Umbilical cord (tissue), 2 donors: ENCODE data around the gene AGBL3. TPM values are rescaled to one million over a fixed set of nuclear protein-coding genes. Genes with fewer than 3 reads are reported as not detected.
"Not testable (repeated sequence)": the region's sequence is repeated elsewhere in the genome, so short reads cannot be mapped to it uniquely, and the experiment has no call there.

Experiments
- DNase-seq: peaks from one replicate; pipeline ENCODE4 v3.0.0-alpha.2; 2015; ENCODE audit warnings: low spot score
- total RNA-seq: library from RNA; depleted of rRNA; stranded (reverse); fragments of >200 nt; gene quantifications from one replicate; pipeline ENCODE4 v1.2.3, GENCODE V29; 2014; ENCODE audit warnings: low replicate concordance; ENCODE audit not compliant: insufficient read depth

AGBL3 gene
- total RNA-seq, 1 donor from 2014 or later: 16.9 TPM

DNA sequence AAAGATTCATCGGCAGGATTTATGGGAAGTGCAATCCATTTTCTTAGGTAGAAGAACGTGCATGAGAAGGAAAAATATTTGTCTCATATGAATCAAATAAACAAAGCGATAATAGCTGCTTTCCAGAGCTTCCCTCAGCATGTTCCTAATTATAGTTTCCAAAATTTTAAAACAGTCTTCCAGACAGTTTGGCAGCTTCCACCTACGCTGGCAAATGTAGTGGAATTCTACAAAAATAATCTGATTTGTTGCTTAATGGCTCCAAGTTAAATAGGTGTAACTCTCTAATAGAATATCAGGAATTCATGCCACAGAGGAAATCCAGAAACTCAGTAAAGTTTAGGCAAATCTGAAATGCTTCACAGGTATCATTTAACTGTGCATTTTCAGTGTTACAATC, 23.3 kb upstream of the AGBL3 start:
- DNase-seq: no peak

- no peak for DNase-seq
These were observed 19.6 kb upstream of the AGBL3 start for GRCh38 chr7:134966691-134967090.

GRCh38 chr7:134968110-134968509, 18.2 kb upstream of the AGBL3 start:
- no peak for DNase-seq

- not testable (repeated sequence) for DNase-seq
These were observed 4.7 kb upstream of the AGBL3 start for GRCh38 chr7:134981645-134982044.

- DNase-seq: no peak
These were observed 380 bp upstream of the AGBL3 start for GRCh38 chr7:134985894-134986362.

DNA sequence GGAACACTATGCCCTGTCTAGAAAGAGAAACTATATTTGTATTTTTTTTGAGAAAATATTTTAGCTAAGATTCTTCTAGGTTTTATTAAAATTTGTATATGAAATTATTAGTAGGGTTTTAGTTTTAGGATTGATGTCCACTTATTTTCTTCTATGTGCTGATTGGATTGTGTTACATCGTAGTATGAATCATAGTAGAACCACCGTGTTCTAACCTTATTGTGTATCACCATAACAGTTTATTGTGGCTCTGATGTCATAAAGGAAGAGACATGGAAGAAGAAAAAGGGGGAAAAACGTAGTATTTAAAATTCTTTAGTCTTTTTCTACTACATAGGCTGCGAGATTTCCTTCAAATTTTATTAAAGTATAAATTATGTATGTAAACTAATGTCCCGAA, 1.9 kb downstream of the AGBL3 start:
- no peak for DNase-seq

- no peak for DNase-seq
These were observed 5.4 kb downstream of the AGBL3 start for GRCh38 chr7:134991469-134992339.

DNA sequence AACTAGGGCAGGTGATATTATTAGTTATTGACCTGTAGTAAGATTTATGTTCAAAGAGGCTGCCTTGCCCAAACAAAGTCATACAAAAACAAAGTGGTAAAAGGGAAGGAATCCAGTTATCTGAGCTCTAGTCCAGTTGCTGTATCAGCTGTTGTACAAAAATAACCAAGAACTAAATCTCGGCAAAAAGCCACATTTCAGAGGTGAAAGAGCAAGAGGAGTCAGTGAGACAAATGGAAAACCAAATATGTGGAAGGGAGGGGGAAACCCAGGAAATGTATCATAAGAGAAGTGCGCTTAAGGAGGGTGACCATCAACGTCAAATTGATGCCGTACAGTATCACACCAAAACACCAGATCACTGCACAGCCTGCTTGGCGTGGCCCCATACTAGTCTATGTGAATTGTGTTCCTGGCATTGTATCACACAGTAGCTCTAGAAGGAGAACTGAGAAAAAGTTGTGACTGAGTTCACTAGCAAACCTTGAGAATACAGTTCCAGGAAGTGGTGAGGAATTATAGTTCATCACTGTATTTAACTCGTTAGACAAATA, 6.4 kb downstream of the AGBL3 start:
- DNase-seq: no peak

- DNase-seq: no peak
These were observed 7.7 kb downstream of the AGBL3 start for GRCh38 chr7:134993877-134994456.

DNA sequence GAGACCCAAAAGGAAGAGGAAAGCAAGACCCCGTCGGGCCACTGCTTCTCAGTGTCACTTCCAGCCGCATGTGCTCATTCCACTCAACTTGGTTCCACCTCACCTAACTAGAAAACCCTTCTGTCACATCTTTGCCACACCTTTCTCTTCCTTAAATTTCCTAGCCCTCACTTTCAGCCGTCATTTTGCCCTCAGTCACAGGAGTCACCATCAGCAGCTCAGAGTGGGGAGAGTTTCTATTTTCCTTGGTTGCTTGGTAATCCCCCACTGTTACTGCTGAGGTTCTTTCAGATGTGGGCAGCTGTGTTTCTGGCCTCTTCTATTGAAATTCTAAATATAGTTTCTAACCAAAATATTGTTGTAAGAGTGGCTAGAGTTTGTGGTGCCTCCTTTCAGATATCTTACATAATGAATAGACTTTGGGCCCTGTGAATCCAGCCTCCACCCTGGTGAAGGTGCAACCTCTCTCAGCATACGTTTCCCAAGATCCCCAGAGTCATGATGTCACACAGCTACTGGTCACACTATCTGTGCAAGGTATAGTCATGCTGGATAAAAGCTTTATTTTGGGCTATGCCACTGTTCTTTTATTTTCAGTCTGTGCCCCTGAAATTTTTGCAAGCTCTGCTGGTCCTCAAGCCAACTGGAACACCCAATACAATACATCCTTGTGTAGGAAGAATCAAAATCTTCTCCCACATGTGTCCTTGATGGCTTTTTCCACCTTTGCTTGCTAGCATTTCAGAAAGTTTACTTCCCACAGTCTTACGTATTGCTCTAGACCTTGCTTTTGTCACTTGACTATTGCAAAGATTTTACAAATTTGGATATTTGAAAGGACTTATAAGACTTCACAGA, 9.2 kb downstream of the AGBL3 start:
- no peak for DNase-seq

DNA sequence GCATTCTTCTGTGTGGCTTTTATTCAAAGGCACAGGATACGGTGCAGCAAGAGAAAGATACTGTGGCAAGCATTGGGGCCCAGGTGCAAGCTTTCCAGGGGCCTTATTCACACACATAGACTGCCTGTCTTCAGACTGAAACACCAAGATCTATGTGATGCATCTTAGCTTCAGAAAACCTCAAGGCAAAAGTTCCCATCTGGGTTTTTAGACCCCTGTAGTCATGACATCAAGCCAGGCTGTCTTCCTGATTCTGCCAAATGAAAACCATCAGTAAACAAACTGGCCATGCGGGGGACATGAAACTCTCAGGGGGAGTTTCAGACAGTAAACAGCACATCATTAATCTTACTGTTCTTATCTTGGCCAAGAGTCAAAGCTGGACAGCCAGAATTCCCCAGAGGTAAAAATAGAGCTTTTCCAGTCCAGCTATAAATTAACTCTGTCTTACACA, 9.8 kb downstream of the AGBL3 start:
- DNase-seq: peak; percentile 27

GRCh38 chr7:134997214-134997885, 11.0 kb downstream of the AGBL3 start:
- DNase-seq: no peak

- DNase-seq: no peak
These were observed 12.8 kb downstream of the AGBL3 start for GRCh38 chr7:134999136-134999535.

DNA sequence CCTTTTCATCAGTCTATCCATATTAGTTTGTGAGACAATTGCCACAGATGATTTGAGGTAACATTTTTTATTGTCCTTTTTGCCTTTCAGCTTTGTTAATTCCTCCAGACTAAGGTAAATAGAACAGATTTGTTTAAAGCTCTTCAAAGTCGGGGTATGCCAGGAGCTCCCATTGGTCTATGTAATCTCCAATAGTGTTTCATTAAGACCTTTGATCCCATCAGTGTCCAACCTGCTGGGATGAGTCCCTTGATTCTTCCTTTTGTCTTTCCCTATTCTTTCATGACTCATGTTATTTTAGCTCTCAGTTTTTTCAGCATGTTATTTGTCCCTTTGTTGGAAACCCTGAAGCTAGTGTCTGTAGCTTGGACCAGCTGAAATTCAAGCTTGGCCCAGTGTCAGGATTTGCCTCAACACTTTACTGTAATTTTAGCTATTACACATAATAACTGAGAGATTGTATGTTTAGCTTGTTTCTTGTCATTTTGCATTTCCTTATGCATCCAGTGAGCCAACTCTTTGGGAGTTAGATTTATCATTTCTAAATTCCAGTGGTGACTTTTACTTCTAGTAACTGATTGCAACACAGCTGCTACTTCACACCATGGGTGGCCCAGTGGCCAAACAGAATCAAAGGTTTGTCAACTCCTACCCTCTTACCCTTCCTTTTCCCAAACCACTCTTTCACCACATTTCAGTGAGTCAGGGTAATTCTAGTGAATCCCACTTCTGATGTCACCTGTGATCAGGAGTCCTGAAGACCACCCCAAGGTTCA, 15.3 kb downstream of the AGBL3 start:
- no peak for DNase-seq

DNA sequence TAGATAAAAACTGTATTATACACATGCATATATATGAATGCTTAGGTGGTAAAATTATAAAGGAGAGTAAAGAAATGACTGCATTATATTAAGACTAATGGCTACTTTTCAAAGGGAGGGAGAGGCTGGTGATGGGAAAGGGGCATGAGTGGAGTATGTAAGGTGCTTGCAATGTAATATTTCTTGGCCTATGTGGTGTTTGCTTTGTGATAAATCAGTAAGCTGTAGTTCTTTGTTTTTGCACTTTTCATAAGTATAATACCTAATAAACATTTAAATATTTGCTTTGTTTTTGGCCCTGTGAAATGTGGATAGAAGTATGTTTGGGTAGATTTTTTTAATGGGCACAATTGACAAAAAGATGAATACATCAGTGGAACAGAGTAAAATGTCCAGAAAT, 25.9 kb downstream of the AGBL3 start:
- no peak for DNase-seq

- no peak for DNase-seq
These were observed 37.3 kb downstream of the AGBL3 start for GRCh38 chr7:135023622-135024021.

- DNase-seq: no peak
These were observed 48.9 kb downstream of the AGBL3 start for GRCh38 chr7:135035252-135035651.

DNA sequence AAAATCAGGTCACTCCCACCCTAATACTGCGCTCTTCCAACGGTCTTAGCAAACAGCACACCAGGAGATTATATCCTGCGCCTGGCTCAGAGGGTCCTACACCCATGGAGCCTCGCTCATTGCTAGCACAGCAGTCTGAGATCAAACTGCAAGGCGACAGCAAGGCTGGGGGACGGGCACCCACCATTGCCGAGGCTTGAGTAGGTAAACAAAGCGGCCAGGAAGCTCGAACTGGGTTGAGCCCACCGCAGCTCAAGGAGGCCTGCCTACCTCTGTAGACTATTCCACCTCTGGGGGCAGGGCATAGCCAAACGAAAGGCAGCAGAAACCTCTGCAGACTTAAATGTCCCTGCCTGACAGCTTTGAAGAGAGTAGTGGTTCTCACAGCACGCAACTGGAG, 80.7 kb downstream of the AGBL3 start:
- DNase-seq: not testable (repeated sequence)

DNA sequence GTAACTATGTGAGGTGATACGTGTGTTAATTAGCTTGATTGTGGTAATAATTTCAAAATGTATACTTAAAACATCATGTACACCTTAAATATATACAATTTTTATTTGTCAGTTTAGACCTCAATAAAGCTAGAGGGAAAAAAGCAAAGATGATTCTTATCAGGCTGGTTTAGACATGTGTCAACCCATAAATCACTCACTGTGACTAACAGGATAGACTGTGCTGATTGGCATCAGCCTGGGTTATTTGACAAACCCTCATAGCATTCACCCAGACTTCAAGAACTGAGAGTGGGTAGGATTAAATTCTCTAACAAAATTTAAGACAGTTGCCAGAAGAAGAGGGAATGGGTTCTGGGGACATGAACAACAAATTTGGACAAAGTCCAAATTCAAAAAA, 87.8 kb downstream of the AGBL3 start:
- DNase-seq: no peak

GRCh38 chr7:135074531-135074930, 88.2 kb downstream of the AGBL3 start:
- DNase-seq: no peak
